ENCODE results near the gene DEGS2.
"Not testable (repeated sequence)": the region's sequence is repeated elsewhere in the genome, so short reads cannot be mapped to it uniquely, and the experiment has no call there.

DEGS2 gene

DNA sequence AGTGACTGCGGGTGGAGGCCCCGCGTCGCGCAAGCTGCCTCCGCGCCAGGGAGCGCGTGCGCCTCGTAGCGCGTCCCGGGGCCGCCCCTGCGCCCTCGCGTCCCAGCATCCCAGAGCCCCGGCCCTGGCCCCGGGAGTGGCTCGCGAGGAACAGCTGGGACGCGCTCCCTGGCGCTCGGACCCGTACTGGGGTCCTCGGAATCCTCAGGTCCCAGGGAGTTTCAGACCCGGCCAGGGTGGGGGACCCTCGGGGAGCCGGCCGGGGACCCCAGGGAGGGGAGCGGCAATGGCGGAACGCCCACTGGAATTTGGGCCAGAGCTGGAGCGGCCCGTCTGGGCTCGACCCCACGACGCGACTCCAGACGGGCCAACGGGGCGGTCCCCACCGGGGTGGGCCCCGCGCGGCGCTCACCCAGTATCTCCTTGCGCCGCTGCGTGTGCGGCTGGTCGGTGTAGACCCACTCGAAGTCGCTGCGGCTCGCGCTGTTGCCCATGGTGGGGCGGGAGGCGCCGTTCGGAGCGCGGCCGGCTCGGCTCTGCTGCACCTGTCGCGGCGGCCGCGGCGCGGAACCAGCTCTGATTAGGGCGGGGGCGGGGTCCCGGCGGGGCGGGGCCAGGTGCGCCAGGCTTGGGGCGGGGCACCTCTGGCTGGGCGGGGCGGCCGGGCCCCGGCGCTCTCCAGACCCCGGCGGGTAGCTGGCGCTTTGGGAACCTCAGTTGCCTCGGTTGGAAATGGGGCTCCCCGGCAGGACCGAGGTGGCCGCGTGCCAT lies at the start of gene DEGS2:
Gene DEGS2, minus strand, starts transcription at position 552 of the 771 bp plus-strand sequence. Its CDS starts 58 bp downstream, at position 494.
- TF ChIP-seq Cebpa-rat (IDR thresholded peaks at IDR 0.05) = no peak
- Histone ChIP-seq H3K27me3 (peaks cover 52 to 61% (median 58%) of the 10 kb centered on the region in 11 experiments), H3K4me3 (peak within 1 kb of the TSS; percentile 51 to 69 (median 57)), H3K36me3 (no peaks in the 10 kb centered on the region), H3K27ac (no peak within 1 kb of the TSS), H3K9me3 (replicated peaks in 1 of 11) (peaks cover 9 to 18% (median 16%) of the 10 kb centered on the region in 11 experiments), H3K4me1 (peaks cover 31 to 57% (median 48%) of the 10 kb centered on the region in 10 experiments), H4K20me1 (peaks cover 0 to 38% (median 20%) of the 10 kb centered on the region in 11 experiments; a peak in 14 of 22 replicates), H3K4me2 (peak within 1 kb of the TSS; percentile 84 to 99 (median 96)), H3K9ac (peak within 1 kb of the TSS in 5 of 11 experiments; percentile 4 to 40 (median 28); a peak in 6 of 22 replicates)

DNA sequence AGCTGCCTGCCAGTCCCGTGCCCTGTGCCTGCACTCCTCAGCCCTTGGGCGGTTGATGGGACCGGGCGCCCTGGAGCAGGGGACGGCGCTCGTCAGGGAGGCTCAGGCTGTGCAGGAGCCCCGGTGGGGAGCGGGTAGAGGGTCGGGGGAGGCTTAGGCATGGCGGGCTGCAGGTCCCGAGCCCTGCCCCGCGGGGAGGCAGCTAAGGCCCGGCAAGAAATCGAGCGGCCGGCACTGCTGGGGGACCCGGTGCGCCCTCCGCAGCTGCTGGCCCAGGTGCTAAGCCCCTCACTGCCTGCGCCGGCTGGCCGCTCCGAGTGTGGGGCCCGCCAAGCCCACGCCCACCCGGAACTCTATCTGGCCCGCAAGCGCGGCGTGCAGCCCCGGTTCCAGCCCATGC lies 48.7 kb upstream of the DEGS2 start:
- H3K4me3 ChIP-seq, H3K36me3 ChIP-seq, H3K4me2 ChIP-seq, H3K27ac ChIP-seq, H3K9ac ChIP-seq, H3K27me3 ChIP-seq, H4K20me1 ChIP-seq: not testable (repeated sequence)
- Histone ChIP-seq H3K4me1 (peaks cover 9 to 25% (median 18%) of the 10 kb centered on the region in 10 experiments), H3K9me3 (replicated peaks in 1 of 11) (peaks cover 5 to 17% (median 12%) of the 10 kb centered on the region in 11 experiments; a peak in 16 of 22 replicates)

DNA sequence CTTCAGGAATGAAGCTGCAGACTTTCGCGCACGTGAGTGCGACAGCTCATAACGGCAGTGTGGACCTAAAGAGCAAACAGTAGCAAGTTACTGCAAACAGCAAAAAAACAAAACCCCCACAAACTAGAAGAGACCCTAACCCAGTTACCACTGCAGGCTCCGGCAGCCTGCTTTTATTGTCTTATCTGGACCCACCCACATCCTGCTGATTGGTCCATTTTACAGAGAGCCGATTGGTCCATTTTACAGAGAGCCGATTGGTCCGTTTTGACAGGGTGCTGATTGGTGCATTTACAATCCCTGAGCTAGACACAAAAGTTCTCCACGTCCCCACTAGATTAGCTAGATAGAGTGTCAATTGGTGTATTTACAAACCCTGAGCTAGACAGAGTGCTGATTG lies 48.1 kb upstream of the DEGS2 start:
- not testable (repeated sequence) for H4K20me1 ChIP-seq, H3K27me3 ChIP-seq, H3K4me2 ChIP-seq, H3K27ac ChIP-seq, H3K9ac ChIP-seq, H3K4me3 ChIP-seq, H3K36me3 ChIP-seq
- Histone ChIP-seq H3K9me3 (replicated peaks in 1 of 11) (peaks cover 5 to 17% (median 12%) of the 10 kb centered on the region in 11 experiments; a peak in 16 of 22 replicates), H3K4me1 (peaks cover 3 to 25% (median 18%) of the 10 kb centered on the region in 10 experiments)

DNA sequence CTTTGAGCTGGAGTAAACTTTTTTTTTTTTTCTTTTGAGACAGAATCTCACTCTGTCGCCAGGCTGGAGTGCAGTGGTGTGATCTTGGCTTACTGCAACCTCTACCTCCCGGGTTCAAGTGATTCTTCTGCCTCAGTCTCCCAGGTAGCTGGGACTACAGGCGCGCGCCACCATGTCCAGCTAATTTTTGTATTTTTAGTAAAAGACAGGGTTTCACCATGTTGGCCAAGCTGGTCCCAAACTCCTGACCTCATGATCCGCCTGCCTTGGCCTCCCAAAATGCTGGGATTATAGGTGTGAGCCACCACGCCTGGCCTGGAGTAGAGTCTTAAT lies 45.4 kb upstream of the DEGS2 start:
- H3K36me3 ChIP-seq, H4K20me1 ChIP-seq, H3K27ac ChIP-seq, H3K4me2 ChIP-seq, H3K4me3 ChIP-seq, H3K27me3 ChIP-seq, H3K9ac ChIP-seq: not testable (repeated sequence)
- peaks cover 0 to 36% (median 24%) of the 10 kb centered on the region in 10 experiments; a peak in 17 of 20 replicates for H3K4me1 ChIP-seq
- H3K9me3 ChIP-seq (replicated peaks in 1 of 11) = peaks cover 5 to 17% (median 12%) of the 10 kb centered on the region in 11 experiments; a peak in 16 of 22 replicates

DNA sequence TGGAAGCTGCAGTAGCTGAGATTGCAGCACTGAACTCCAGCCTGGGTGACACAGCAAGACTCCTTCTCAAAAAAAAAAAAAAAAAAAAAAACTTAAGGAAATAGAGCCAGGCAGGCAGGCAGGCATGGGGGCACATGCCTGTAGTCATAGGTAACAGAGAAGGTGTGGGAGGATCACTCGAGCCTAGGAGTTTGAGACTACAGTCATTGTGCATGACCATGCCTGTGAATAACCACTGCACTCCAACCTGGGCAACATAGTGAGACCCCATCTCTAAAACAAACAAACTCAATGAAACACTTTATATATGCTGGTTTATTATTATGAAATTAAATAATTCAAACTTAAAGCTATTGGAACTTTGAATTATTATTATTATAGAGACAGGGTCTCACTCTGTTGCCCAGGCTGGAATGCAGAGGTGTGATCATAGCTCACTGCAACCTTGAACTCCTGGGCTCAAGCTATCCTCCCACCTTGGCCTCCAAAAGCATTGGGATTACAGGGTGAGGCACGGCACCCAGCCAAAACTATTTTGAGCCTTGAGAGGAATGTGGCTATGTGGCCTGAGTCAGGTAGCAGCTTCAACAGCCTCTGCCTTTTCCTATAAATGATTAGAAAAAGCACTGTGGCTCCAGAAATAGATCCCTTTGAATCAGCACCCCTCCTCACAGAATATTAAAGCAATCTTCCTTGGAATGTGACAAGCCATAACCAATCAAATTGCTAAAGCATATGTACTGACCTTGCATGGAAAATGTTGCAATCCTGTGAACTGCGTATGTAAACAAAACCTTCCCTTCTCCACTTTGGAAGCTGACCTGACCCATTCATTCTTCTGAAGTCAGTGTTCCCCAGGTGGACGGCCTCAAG lies 44.8 kb upstream of the DEGS2 start:
- Histone ChIP-seq H3K27me3 (no peaks in the 10 kb centered on the region), H3K27ac (no peak overlapping the region), H3K4me2 (peak overlapping the region in 7 of 11 experiments; percentile 68 to 85 (median 82); a peak in 7 of 22 replicates), H4K20me1 (no peaks in the 10 kb centered on the region), H3K9ac (no peak overlapping the region), H3K9me3 (replicated peaks in 1 of 11) (peaks cover 5 to 17% (median 12%) of the 10 kb centered on the region in 11 experiments; a peak in 16 of 22 replicates), H3K4me1 (peaks cover 0 to 36% (median 25%) of the 10 kb centered on the region in 10 experiments; a peak in 17 of 20 replicates), H3K36me3 (0 out of 22 replicates have a peak, but pooled peaks cover 0 to 3% (median 0%) of the 10 kb centered on the region in 11 experiments), H3K4me3 (no peak overlapping the region)
- no peak for TF ChIP-seq Cebpa-rat (IDR thresholded peaks at IDR 0.05)

DNA sequence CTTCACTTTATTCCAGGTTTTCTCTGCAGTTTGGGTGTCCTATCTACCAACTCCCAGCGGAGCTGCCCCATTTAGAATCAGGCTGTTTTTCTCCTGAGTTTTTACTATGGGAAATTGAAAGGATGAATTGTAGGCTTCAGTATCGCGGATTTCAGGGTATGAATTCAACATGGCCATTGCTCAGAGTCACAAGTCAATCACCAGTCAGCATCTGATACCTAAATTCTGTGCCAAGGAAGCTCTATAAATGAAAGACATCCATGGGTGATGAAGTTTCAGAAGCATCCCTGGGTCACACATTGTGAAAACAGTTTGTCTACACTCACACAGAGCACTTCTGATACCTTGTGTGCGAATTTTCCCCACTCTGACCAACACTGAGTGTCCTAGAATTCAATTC lies 43.7 kb upstream of the DEGS2 start:
- peak overlapping the region in 1 of 11 experiments; percentile 41; a peak in 3 of 22 replicates for H3K9ac ChIP-seq
- TF ChIP-seq Cebpa-rat (IDR thresholded peaks at IDR 0.05) = no peak
- H3K27me3 ChIP-seq = no peaks in the 10 kb centered on the region
- H3K36me3 ChIP-seq = 0 out of 22 replicates have a peak, but pooled peaks cover 0 to 3% (median 0%) of the 10 kb centered on the region in 11 experiments
- peaks cover 5 to 13% (median 9%) of the 10 kb centered on the region in 11 experiments; a peak in 16 of 22 replicates for H3K9me3 ChIP-seq (replicated peaks in 1 of 11)
- H3K4me1 ChIP-seq = peaks cover 0 to 36% (median 25%) of the 10 kb centered on the region in 10 experiments; a peak in 17 of 20 replicates
- H3K27ac ChIP-seq = peak overlapping the region in 5 of 11 experiments; percentile 5 to 49 (median 43); a peak in 6 of 22 replicates
- no peak overlapping the region; a peak in 1 of 20 replicates for H3K4me3 ChIP-seq
- no peaks in the 10 kb centered on the region for H4K20me1 ChIP-seq
- H3K4me2 ChIP-seq = peak overlapping the region in 10 of 11 experiments; percentile 4 to 85 (median 79); a peak in 19 of 22 replicates

DNA sequence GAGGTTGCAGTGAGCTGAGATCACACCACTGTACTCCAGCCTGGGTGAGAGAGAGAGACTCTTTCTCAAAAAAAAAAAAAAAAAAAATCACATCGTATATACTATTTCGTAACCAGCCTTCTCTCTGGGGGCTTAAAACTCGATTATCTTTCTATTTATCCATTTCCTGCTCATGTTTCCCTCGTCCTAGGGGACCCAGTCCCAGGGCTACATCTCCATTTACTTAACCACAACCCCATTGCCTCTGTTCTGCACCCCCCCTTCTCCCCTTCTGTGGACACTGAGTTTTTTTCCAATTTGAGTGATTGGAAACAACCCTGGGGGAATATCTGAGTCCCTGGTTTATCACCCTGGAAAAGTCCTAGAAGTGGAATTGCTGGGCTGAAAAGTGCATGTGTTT lies 43.3 kb upstream of the DEGS2 start:
- TF ChIP-seq Cebpa-rat (IDR thresholded peaks at IDR 0.05) = 0 out of 22 replicates have a peak, but pooled peaks of 1 of the 11 experiments have one; percentile 24
- H3K27me3 ChIP-seq = no peaks in the 10 kb centered on the region
- H3K27ac ChIP-seq = peak overlapping the region in 6 of 11 experiments; percentile 5 to 56 (median 42); a peak in 7 of 22 replicates
- peak overlapping the region in 1 of 10 experiments; percentile 4; a peak in 1 of 20 replicates for H3K4me3 ChIP-seq
- H3K9ac ChIP-seq = peak overlapping the region in 2 of 11 experiments; percentile 27 to 41; a peak in 3 of 22 replicates
- H3K4me2 ChIP-seq = peak overlapping the region in 10 of 11 experiments; percentile 4 to 85 (median 79); a peak in 19 of 22 replicates
- H3K9me3 ChIP-seq (replicated peaks in 1 of 11) = peaks cover 2 to 9% (median 5%) of the 10 kb centered on the region in 11 experiments; a peak in 11 of 22 replicates
- peaks cover 0 to 36% (median 25%) of the 10 kb centered on the region in 10 experiments; a peak in 17 of 20 replicates for H3K4me1 ChIP-seq
- no peaks in the 10 kb centered on the region for H4K20me1 ChIP-seq
- no peaks in the 10 kb centered on the region for H3K36me3 ChIP-seq

DNA sequence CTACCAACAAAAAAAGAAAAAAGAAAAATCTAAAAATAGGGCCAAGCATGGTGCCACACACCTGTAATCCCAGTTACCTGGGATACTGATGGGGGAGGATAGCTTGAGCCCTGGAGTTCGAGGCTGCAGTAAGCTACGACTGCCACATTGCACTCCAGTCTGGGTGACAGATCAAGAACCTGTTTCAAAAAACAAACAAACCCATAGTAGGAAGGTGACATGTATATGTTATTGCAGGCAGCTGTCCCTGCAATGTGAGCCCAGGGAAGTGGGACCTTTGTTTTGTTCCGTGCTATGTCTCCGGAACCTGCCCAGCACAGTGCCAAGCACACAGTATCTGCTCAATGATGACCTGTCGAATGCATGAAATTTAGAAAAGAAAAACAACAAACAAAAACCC lies 42.3 kb upstream of the DEGS2 start:
- Histone ChIP-seq H3K27me3 (no peaks in the 10 kb centered on the region), H4K20me1 (no peaks in the 10 kb centered on the region), H3K9me3 (replicated peaks in 1 of 11) (no peaks in the 10 kb centered on the region), H3K36me3 (no peaks in the 10 kb centered on the region), H3K4me2 (peak overlapping the region in 8 of 11 experiments; percentile 67 to 85 (median 81); a peak in 14 of 22 replicates), H3K27ac (no peak overlapping the region), H3K4me1 (peaks cover 0 to 36% (median 25%) of the 10 kb centered on the region in 10 experiments; a peak in 17 of 20 replicates), H3K4me3 (no peak overlapping the region), H3K9ac (no peak overlapping the region)
- TF ChIP-seq Cebpa-rat (IDR thresholded peaks at IDR 0.05) = no peak
